T-helper 1 cell treated with Interleukin-12 subunit alpha and Interleukin-12 subunit beta and Interleukin-4 antibody, amounts not matched to agents 30 μg/mL and 1 μg/mL, for 36 hours (primary cell): ENCODE results near the gene TMEM164.

Source experiments
- H3K27ac Mint-ChIP-seq: one replicate; pipeline ENCODE4 v1.8.0; 2021; ENCODE audit warnings: mild to moderate bottlenecking, mixed read lengths
- H3K27me3 Mint-ChIP-seq: one replicate; pipeline ENCODE4 v1.8.0; 2021; ENCODE audit warnings: low read depth, mixed read lengths
- H3K36me3 Mint-ChIP-seq: one replicate; pipeline ENCODE4 v1.8.0; 2021; ENCODE audit warnings: low read depth, mixed read lengths
- H3K4me1 Mint-ChIP-seq: one replicate; pipeline ENCODE4 v1.8.0; 2021; ENCODE audit warnings: low read depth, mixed read lengths
- H3K4me3 Mint-ChIP-seq: one replicate; pipeline ENCODE4 v1.8.0; 2021; ENCODE audit warnings: mild to moderate bottlenecking, moderate library complexity, mixed read lengths
- H3K9me3 Mint-ChIP-seq: one replicate; pipeline ENCODE4 v1.8.0; 2021; ENCODE audit warnings: mixed read lengths

Gene TMEM164

GRCh38 chrX:110159865-110160264 is 157.0 kb downstream of the TMEM164 start:
- Mint-ChIP-seq H3K36me3 (no peaks in the 10 kb centered on the region), H3K4me3 (no peak overlapping the region), H3K27me3 (no peaks in the 10 kb centered on the region), H3K4me1 (peaks cover 17% of the 10 kb centered on the region), H3K9me3 (no peaks in the 10 kb centered on the region), H3K27ac (peak overlapping the region; percentile 27)

GRCh38 chrX:110161361-110161686 is 158.4 kb downstream of the TMEM164 start:
- H3K4me1 Mint-ChIP-seq: peaks cover 14% of the 10 kb centered on the region
- no peaks in the 10 kb centered on the region for H3K9me3 Mint-ChIP-seq
- H3K27me3 Mint-ChIP-seq: no peaks in the 10 kb centered on the region
- no peak overlapping the region for H3K4me3 Mint-ChIP-seq
- no peaks in the 10 kb centered on the region for H3K36me3 Mint-ChIP-seq
- H3K27ac Mint-ChIP-seq: no peak overlapping the region

- no peaks in the 10 kb centered on the region for H3K36me3 Mint-ChIP-seq
- no peak overlapping the region for H3K27ac Mint-ChIP-seq
- H3K9me3 Mint-ChIP-seq: no peaks in the 10 kb centered on the region
- H3K4me3 Mint-ChIP-seq: no peak overlapping the region
- H3K27me3 Mint-ChIP-seq: no peaks in the 10 kb centered on the region
- peaks cover 14% of the 10 kb centered on the region for H3K4me1 Mint-ChIP-seq
These were observed 159.2 kb downstream of the TMEM164 start for GRCh38 chrX:110162131-110162530.

GRCh38 chrX:110162867-110163266 is 160.0 kb downstream of the TMEM164 start:
- Mint-ChIP-seq H3K27ac (no peak overlapping the region), H3K4me1 (peaks cover 14% of the 10 kb centered on the region), H3K36me3 (no peaks in the 10 kb centered on the region), H3K27me3 (no peaks in the 10 kb centered on the region), H3K9me3 (no peaks in the 10 kb centered on the region), H3K4me3 (no peak overlapping the region)

- H3K27ac Mint-ChIP-seq: no peak overlapping the region
- peaks cover 14% of the 10 kb centered on the region for H3K4me1 Mint-ChIP-seq
- H3K36me3 Mint-ChIP-seq: no peaks in the 10 kb centered on the region
- H3K4me3 Mint-ChIP-seq: no peak overlapping the region
- H3K9me3 Mint-ChIP-seq: no peaks in the 10 kb centered on the region
- no peaks in the 10 kb centered on the region for H3K27me3 Mint-ChIP-seq
These were observed 160.6 kb downstream of the TMEM164 start for GRCh38 chrX:110163488-110163887.

- Mint-ChIP-seq H3K36me3 (peaks cover 6% of the 10 kb centered on the region), H3K4me3 (no peak overlapping the region), H3K27ac (no peak overlapping the region), H3K4me1 (no peaks in the 10 kb centered on the region), H3K27me3 (no peaks in the 10 kb centered on the region), H3K9me3 (no peaks in the 10 kb centered on the region)
These were observed 165.1 kb downstream of the TMEM164 start for GRCh38 chrX:110167952-110168451.

- Mint-ChIP-seq H3K9me3 (no peaks in the 10 kb centered on the region), H3K27me3 (no peaks in the 10 kb centered on the region), H3K4me1 (no peaks in the 10 kb centered on the region), H3K36me3 (peaks cover 6% of the 10 kb centered on the region), H3K27ac (no peak overlapping the region), H3K4me3 (no peak overlapping the region)
These were observed 165.7 kb downstream of the TMEM164 start for GRCh38 chrX:110168585-110168984.

GRCh38 chrX:110170029-110170428 is 167.1 kb downstream of the TMEM164 start:
- Mint-ChIP-seq H3K27me3 (no peaks in the 10 kb centered on the region), H3K4me3 (no peak overlapping the region), H3K36me3 (peaks cover 6% of the 10 kb centered on the region), H3K9me3 (no peaks in the 10 kb centered on the region), H3K27ac (no peak overlapping the region), H3K4me1 (no peaks in the 10 kb centered on the region)

GRCh38 chrX:110171442-110171841 is 168.5 kb downstream of the TMEM164 start:
- Mint-ChIP-seq H3K4me1 (no peaks in the 10 kb centered on the region), H3K4me3 (no peak overlapping the region), H3K36me3 (peaks cover 6% of the 10 kb centered on the region), H3K27me3 (no peaks in the 10 kb centered on the region), H3K9me3 (no peaks in the 10 kb centered on the region), H3K27ac (peak overlapping the region; percentile 31)

GRCh38 chrX:110172215-110172614 is 169.3 kb downstream of the TMEM164 start:
- Mint-ChIP-seq H3K27me3 (no peaks in the 10 kb centered on the region), H3K9me3 (no peaks in the 10 kb centered on the region), H3K27ac (no peak overlapping the region), H3K4me3 (no peak overlapping the region), H3K36me3 (peaks cover 6% of the 10 kb centered on the region), H3K4me1 (no peaks in the 10 kb centered on the region)

GRCh38 chrX:110173192-110174175 is 170.6 kb downstream of the TMEM164 start:
- Mint-ChIP-seq H3K36me3 (peaks cover 6% of the 10 kb centered on the region), H3K4me3 (no peak overlapping the region), H3K4me1 (no peaks in the 10 kb centered on the region), H3K9me3 (no peaks in the 10 kb centered on the region), H3K27ac (no peak overlapping the region), H3K27me3 (no peaks in the 10 kb centered on the region)

GRCh38 chrX:110175146-110175545 is 172.2 kb downstream of the TMEM164 start:
- Mint-ChIP-seq H3K9me3 (no peaks in the 10 kb centered on the region), H3K4me1 (no peaks in the 10 kb centered on the region), H3K27ac (no peak overlapping the region), H3K36me3 (peaks cover 6% of the 10 kb centered on the region), H3K4me3 (no peak overlapping the region), H3K27me3 (no peaks in the 10 kb centered on the region)

- H3K36me3 Mint-ChIP-seq: peaks cover 6% of the 10 kb centered on the region
- H3K9me3 Mint-ChIP-seq: no peaks in the 10 kb centered on the region
- H3K27me3 Mint-ChIP-seq: no peaks in the 10 kb centered on the region
- H3K27ac Mint-ChIP-seq: no peak overlapping the region
- H3K4me1 Mint-ChIP-seq: peaks cover 2% of the 10 kb centered on the region
- no peak overlapping the region for H3K4me3 Mint-ChIP-seq
These were observed 172.8 kb downstream of the TMEM164 start for GRCh38 chrX:110175696-110176095.

- Mint-ChIP-seq H3K4me3 (no peak overlapping the region), H3K27me3 (no peaks in the 10 kb centered on the region), H3K4me1 (peaks cover 4% of the 10 kb centered on the region), H3K27ac (no peak overlapping the region), H3K9me3 (no peaks in the 10 kb centered on the region), H3K36me3 (peaks cover 3% of the 10 kb centered on the region)
These were observed 175.4 kb downstream of the TMEM164 start for GRCh38 chrX:110178179-110178865.
